IMR-90 (cell line): Measurements from ENCODE around the gene GOLGA6A. TPM values are rescaled to one million over a fixed set of nuclear protein-coding genes. Genes with fewer than 3 reads are reported as not detected.
A peak's percentile ranks its signal among the peaks of the same experiment; 100 is the strongest.
"Not testable (repeated sequence)": the region's sequence is repeated elsewhere in the genome, so short reads cannot be mapped to it uniquely, and the experiment has no call there.

Experiments used
- ATAC-seq: fragments of 200-7000 bp; cut with Tn5 transposase; 2 replicates; pipeline ENCODE4 v1.9.1; 2020; ENCODE audit warnings: low read depth, mild to moderate bottlenecking, moderate library complexity
- BruUV-seq: library from RNA; stranded (reverse); fragments of 400-500 nt; replicated peaks from 2 replicates; lab custom pipeline; 2021; lab: Mats Ljungman, UMichigan
- CTCF ChIA-PET: fragments of 300-600 bp; formaldehyde crosslinking; extraction: SDS; loops from one replicate; lab custom pipeline; 2021; ENCODE audit warnings: antibody characterized with exemption; lab: Yijun Ruan, JAX
- POLR2A ChIA-PET: fragments of 300-600 bp; sonication (Branson Sonifier 250); formaldehyde crosslinking; loops from one replicate; lab custom pipeline; 2022; ENCODE audit warnings: antibody characterized with exemption; ENCODE audit not compliant: unreplicated experiment; lab: Charles Lee
- DNase-seq: peaks from one replicate; pipeline ENCODE4 v3.0.0; 2013
- H2AFZ ChIP-seq: replicated peaks from 2 replicates; pipeline ENCODE3; 2013; ENCODE audit warnings: low read length, mild to moderate bottlenecking; ENCODE audit not compliant: poor library complexity
- H2AK5ac ChIP-seq: 2 replicates; pipeline ENCODE4 v1.6.1; 2013; ENCODE audit warnings: low read depth, low read length, inconsistent platforms
- H2AK9ac ChIP-seq: replicated peaks from 2 replicates; pipeline ENCODE3; 2013; ENCODE audit warnings: mild to moderate bottlenecking, low read depth, low read length, moderate library complexity; ENCODE audit not compliant: poor library complexity
- H2BK120ac ChIP-seq: 2 replicates; pipeline ENCODE4 v1.6.1; 2013; ENCODE audit warnings: low read depth, low read length, inconsistent platforms
- H2BK15ac ChIP-seq: 3 replicates; pipeline ENCODE4 v1.6.1; 2013; ENCODE audit warnings: low read depth, low read length, inconsistent platforms
- H2BK20ac ChIP-seq: 2 replicates; pipeline ENCODE4 v1.6.1; 2013; ENCODE audit warnings: low read depth, mild to moderate bottlenecking, inconsistent platforms, low read length, moderate library complexity
- H2BK5ac ChIP-seq: 2 replicates; pipeline ENCODE4 v1.6.1; 2013; ENCODE audit warnings: mild to moderate bottlenecking, low read depth, low read length, inconsistent platforms; ENCODE audit not compliant: poor library complexity, severe bottlenecking
- H3K14ac ChIP-seq: replicated peaks from 2 replicates; pipeline ENCODE4 v1.6.1; 2013; ENCODE audit warnings: low read depth, low read length, inconsistent platforms
- H3K18ac ChIP-seq: 2 replicates; pipeline ENCODE4 v1.6.1; 2013; ENCODE audit warnings: low read depth, low read length, control low read depth
- H3K23ac ChIP-seq: 2 replicates; pipeline ENCODE4 v1.6.1; 2013; ENCODE audit warnings: low read depth, low read length, inconsistent platforms
- H3K27ac ChIP-seq: 2 replicates; pipeline ENCODE4 v1.5.1; 2013; ENCODE audit warnings: mild to moderate bottlenecking, control low read depth, low read length; ENCODE audit not compliant: insufficient read depth
- H3K27me3 ChIP-seq: 2 replicates; pipeline ENCODE4 v1.6.1; 2013; ENCODE audit warnings: low read length; ENCODE audit not compliant: control insufficient read depth, insufficient read depth
- H3K36me3 ChIP-seq: 2 replicates; pipeline ENCODE4 v1.6.1; 2013; ENCODE audit warnings: low read length, mixed read lengths; ENCODE audit not compliant: control insufficient read depth, insufficient read depth
- H3K4ac ChIP-seq: 2 replicates; pipeline ENCODE4 v1.6.1; 2013; ENCODE audit warnings: low read depth, low read length, inconsistent platforms
- H3K4me1 ChIP-seq: 2 replicates; pipeline ENCODE4 v1.6.1; 2013; ENCODE audit warnings: low read length, mixed read lengths; ENCODE audit not compliant: control insufficient read depth, insufficient read depth
- H3K4me2 ChIP-seq: 2 replicates; pipeline ENCODE4 v1.6.1; 2013; ENCODE audit warnings: low read depth, mild to moderate bottlenecking, control low read depth, low read length, moderate library complexity
- H3K4me3 ChIP-seq: 2 replicates; pipeline ENCODE4 v1.5.1; 2013; ENCODE audit warnings: low read depth, mild to moderate bottlenecking, control low read depth, low read length, moderate library complexity; ENCODE audit not compliant: insufficient read depth
- H3K56ac ChIP-seq: 2 replicates; pipeline ENCODE4 v1.6.1; 2013; ENCODE audit warnings: low read length, inconsistent platforms; ENCODE audit not compliant: insufficient read depth; ENCODE audit errors: extremely low read depth
- H3K79me1 ChIP-seq, 2 experiments: 2 replicates each; pipeline ENCODE4 v1.6.1; 2013; ENCODE audit warnings: low read length in 2 of 2, inconsistent platforms in 1 of 2, low read depth in 1 of 2
- H3K9ac ChIP-seq: 2 replicates; pipeline ENCODE4 v1.6.1; 2013; ENCODE audit warnings: low read depth, low read length, control low read depth
- H3K9me1 ChIP-seq: 2 replicates; pipeline ENCODE4 v1.6.1; 2013; ENCODE audit warnings: low read length, inconsistent platforms; ENCODE audit not compliant: insufficient read depth
- H3K9me3 ChIP-seq: 2 replicates; pipeline ENCODE4 v1.6.1; 2013; ENCODE audit warnings: low read length; ENCODE audit not compliant: control insufficient read depth, insufficient read depth
- H4K20me1 ChIP-seq: 2 replicates; pipeline ENCODE4 v1.6.1; 2013; ENCODE audit warnings: low read length, inconsistent platforms; ENCODE audit not compliant: insufficient read depth
- H4K5ac ChIP-seq: 2 replicates; pipeline ENCODE4 v1.6.1; 2013; ENCODE audit warnings: mild to moderate bottlenecking, low read depth, low read length, control low read depth
- H4K8ac ChIP-seq, 2 experiments: 2 replicates each; pipeline ENCODE4 v1.6.1; 2013; ENCODE audit warnings: low read depth in 2 of 2, low read length in 2 of 2, control low read depth in 1 of 2, inconsistent platforms in 1 of 2
- H4K91ac ChIP-seq: 2 replicates; pipeline ENCODE4 v1.6.1; 2013; ENCODE audit warnings: low read depth, low read length, inconsistent platforms; ENCODE audit not compliant: insufficient read depth
- CTCF ChIP-seq: conservative IDR thresholded peaks from 2 replicates; pipeline ENCODE4 v1.5.1; 2012; ENCODE audit warnings: mild to moderate bottlenecking, low read depth, low read length, improper control_type of control experiment
- WGBS, 2 experiments: methylation state at CpG; one replicate each; pipeline versions ENCODE4 v1.1.5 to v1.1.7; 2013; ENCODE audit warnings: missing lambda C conversion rate in 2 of 2; ENCODE audit not compliant: insufficient read length in 1 of 2; ENCODE audit errors: extremely low coverage in 2 of 2; 5-methylcytosine and 5-hydroxymethylcytosine counted together
- dilution Hi-C: fragments of 300-500 bp; cut with HindIII; formaldehyde crosslinking; loops from one replicate; pipeline ENCODE4 v1.14.3; 2018; ENCODE audit warnings: low sequenced_read_pairs; ENCODE audit not compliant: unreplicated experiment
- in situ Hi-C: fragments of 300-500 bp; cut with MboI; formaldehyde crosslinking; loops from 3 replicates; pipeline ENCODE4 v1.14.3; 2019; ENCODE audit warnings: low sequenced_read_pairs, inconsistent platforms, mixed read lengths
- intact Hi-C: fragments of 100-400 bp; cut with micrococcal nuclease; formaldehyde crosslinking; loops from 2 replicates; pipeline ENCODE4 v1.10.0; 2022
- polyA plus RNA-seq, 3 experiments: library from polyadenylated mRNA; depleted of rRNA; stranded (reverse); fragments of >200 nt; gene quantifications; 2 replicates each; pipeline ENCODE4 v1.2.3, GENCODE V29; 2012; ENCODE audit warnings: low replicate concordance in 1 of 3
- total RNA-seq: library from RNA; depleted of rRNA; stranded (reverse); fragments of >200 nt; gene quantifications from 2 replicates; pipeline ENCODE4 v1.2.3, GENCODE V29; 2012

GOLGA6A gene
- total and polyA plus RNA-seq, 2 of the 4 experiments (the other 2 are of a cell fraction) = not detected

- BruUV-seq, H3K36me3 ChIP-seq, H2BK20ac ChIP-seq, H2BK15ac ChIP-seq, H4K8ac ChIP-seq, CTCF ChIA-PET, H3K79me1 ChIP-seq, H3K4me2 ChIP-seq, H2BK120ac ChIP-seq, H3K9ac ChIP-seq, H3K23ac ChIP-seq, H3K4ac ChIP-seq, H3K4me1 ChIP-seq, H3K56ac ChIP-seq, H3K27ac ChIP-seq, intact Hi-C loops, H2BK5ac ChIP-seq, H3K4me3 ChIP-seq, DNase-seq, H3K18ac ChIP-seq, H2AK9ac ChIP-seq, H2AK5ac ChIP-seq, H4K5ac ChIP-seq, H3K9me3 ChIP-seq, in situ Hi-C loops, H4K20me1 ChIP-seq, H2AFZ ChIP-seq, dilution Hi-C loops, H3K14ac ChIP-seq, POLR2A ChIA-PET, H3K9me1 ChIP-seq, H4K91ac ChIP-seq: not testable (repeated sequence)
- WGBS, 2 experiments = no CpG with 5 or more reads among the region's 13 CpGs
- TF ChIP-seq CTCF = peak; percentile 20; the same call in 1 of the 2 replicates
- peaks cover 11% of the 10 kb centered on the region; the same call in 1 of the 2 replicates for H3K27me3 ChIP-seq
- peak; percentile 98 for ATAC-seq
Observed at GRCh38 chr15:74065684-74066411, 16.5 kb downstream of the GOLGA6A start.

- DNase-seq, H4K5ac ChIP-seq, H3K4me3 ChIP-seq, H3K56ac ChIP-seq, H3K9me1 ChIP-seq, H2BK120ac ChIP-seq, BruUV-seq, H2BK15ac ChIP-seq, H2AFZ ChIP-seq, H3K4me1 ChIP-seq, H3K4me2 ChIP-seq, dilution Hi-C loops, POLR2A ChIA-PET, ATAC-seq, H3K27ac ChIP-seq, intact Hi-C loops, H4K8ac ChIP-seq, H3K23ac ChIP-seq, H3K4ac ChIP-seq, H3K79me1 ChIP-seq, H4K91ac ChIP-seq, H3K36me3 ChIP-seq, in situ Hi-C loops, H3K9ac ChIP-seq, H2AK9ac ChIP-seq, H2BK5ac ChIP-seq, H3K14ac ChIP-seq, H4K20me1 ChIP-seq, H2BK20ac ChIP-seq, CTCF ChIA-PET, H2AK5ac ChIP-seq, H3K9me3 ChIP-seq, H3K18ac ChIP-seq: not testable (repeated sequence)
- H3K27me3 ChIP-seq = peaks cover 18% of the 10 kb centered on the region; the same call in 1 of the 2 replicates
- 52% methylated on average over 4 of the region's 8 CpGs; no CpG with 5 or more reads in 1 of the 2 experiments for WGBS, 2 experiments
Observed at GRCh38 chr15:74064822-74065221, 17.5 kb downstream of the GOLGA6A start.
